Breast epithelium (tissue), 4 donors: Measurements from ENCODE around the gene NLRP1. TPM values are rescaled to one million over a fixed set of nuclear protein-coding genes. Genes with fewer than 3 reads are reported as not detected.

Experiments used
- DNase-seq, 2 donors: peaks; one replicate each; pipeline ENCODE4 v3.0.0-alpha.2; 2019; ENCODE audit warnings: low spot score in 2 of 2
- H3K27ac ChIP-seq, 2 donors: fragments of 200-600 bp; sonication (generic) in 1 of 2; one replicate each; pipeline ENCODE4 v1.5.1; 2016 to 2019; ENCODE audit warnings: mild to moderate bottlenecking in 1 of 2
- H3K27me3 ChIP-seq, 2 donors: fragments of 200-600 bp; sonication (generic) in 1 of 2; one replicate each; pipeline versions ENCODE4 v1.5.1 to v1.6.0; 2017 to 2019; ENCODE audit warnings: control low read depth in 1 of 2, mild to moderate bottlenecking in 1 of 2
- H3K36me3 ChIP-seq: fragments of 200-600 bp; one replicate; pipeline ENCODE4 v1.5.1; 2019
- H3K4me1 ChIP-seq, 2 donors: fragments of 200-600 bp; sonication (generic); one replicate each; pipeline ENCODE4 v1.5.1; 2016 to 2019; ENCODE audit warnings: control low read depth in 1 of 2
- H3K4me3 ChIP-seq, 3 donors: fragments of 200-600 bp; sonication (generic); 1 replicate in 2 of 3; 2 replicates in 1 of 3; pipeline ENCODE4 v1.5.1; 2016 to 2019; ENCODE audit warnings: mild to moderate bottlenecking in 3 of 3, moderate library complexity in 2 of 3
- H3K9me3 ChIP-seq, 2 donors: fragments of 200-600 bp; sonication (generic) in 1 of 2; one replicate each; pipeline ENCODE4 v1.5.1; 2016 to 2019; ENCODE audit warnings: control low read depth in 1 of 2
- CTCF ChIP-seq, 3 donors: fragments of 450-650 bp; IDR thresholded peaks; one replicate each; pipeline ENCODE4 v1.5.1; 2016 to 2017; ENCODE audit warnings: antibody characterized with exemption in 3 of 3, mild to moderate bottlenecking in 3 of 3, moderate library complexity in 3 of 3
- POLR2A ChIP-seq: fragments of 450-650 bp; IDR thresholded peaks from one replicate; pipeline ENCODE4 v1.6.1; 2016; ENCODE audit warnings: antibody characterized with exemption, mild to moderate bottlenecking, moderate library complexity
- POLR2AphosphoS5 ChIP-seq, 3 donors: sonication (generic); formaldehyde crosslinking; IDR thresholded peaks; one replicate each; pipeline ENCODE4 v1.6.1; 2017; ENCODE audit warnings: antibody characterized with exemption in 3 of 3
- intact Hi-C: fragments of 100-400 bp; cut with DNase I; formaldehyde crosslinking; loops from one replicate; pipeline ENCODE4 v1.15.1; 2023; ENCODE audit warnings: low total_unique reads
- total RNA-seq, 3 donors: library from RNA; depleted of rRNA; stranded (reverse); fragments of >200 nt; gene quantifications; one replicate each; pipeline ENCODE4 v1.1.0, GENCODE V29; 2016

The NLRP1 gene
- total RNA-seq, 3 donors from 2014 or later = 27.4 to 35.1 (median 29.6) TPM

GRCh38 chr17:5468075-5468473 lies 116.2 kb downstream of the NLRP1 start:
- Histone ChIP-seq H3K4me3 (peak overlapping the region; percentile 73 to 100 (median 98)), H3K9me3 (no peaks in the 10 kb centered on the region), H3K36me3 (no peaks in the 10 kb centered on the region), H3K27ac (no peak overlapping the region), H3K4me1 (peaks cover 0 to 5% of the 10 kb centered on the region in 2 donors), H3K27me3 (no peaks in the 10 kb centered on the region)
- no peak for TF ChIP-seq CTCF (IDR thresholded peaks at IDR 0.05)
- no peak for DNase-seq
- intact Hi-C loops = no loop called here

- intact Hi-C loops = no loop called here
- Histone ChIP-seq H3K9me3 (no peaks in the 10 kb centered on the region), H3K4me3 (peak overlapping the region; percentile 73 to 100 (median 98)), H3K27me3 (no peaks in the 10 kb centered on the region), H3K27ac (no peak overlapping the region), H3K4me1 (peaks cover 0 to 5% of the 10 kb centered on the region in 2 donors), H3K36me3 (no peaks in the 10 kb centered on the region)
- DNase-seq = no peak
- no peak for TF ChIP-seq POLR2AphosphoS5 (IDR thresholded peaks at IDR 0.05)
- TF ChIP-seq POLR2A = no peak
- no peak for TF ChIP-seq CTCF (IDR thresholded peaks at IDR 0.05)
Observed at GRCh38 chr17:5467416-5467815, 116.9 kb downstream of the NLRP1 start.

- intact Hi-C loops = no loop called here
- no peaks in the 10 kb centered on the region for H3K9me3 ChIP-seq
- H3K27me3 ChIP-seq = no peaks in the 10 kb centered on the region
- H3K4me3 ChIP-seq = no peak overlapping the region
- no peak for DNase-seq
- no peak overlapping the region for H3K27ac ChIP-seq
- no peaks in the 10 kb centered on the region for H3K36me3 ChIP-seq
- H3K4me1 ChIP-seq = peaks cover 0 to 5% of the 10 kb centered on the region in 2 donors
- TF ChIP-seq CTCF (IDR thresholded peaks at IDR 0.05) (no peak), POLR2AphosphoS5 (IDR thresholded peaks at IDR 0.05) (no peak), POLR2A (no peak)
Observed at GRCh38 chr17:5466295-5466694, 118.0 kb downstream of the NLRP1 start.

- intact Hi-C loops = no loop called here
- Histone ChIP-seq H3K4me3 (no peak overlapping the region), H3K4me1 (peaks cover 0 to 5% of the 10 kb centered on the region in 2 donors), H3K36me3 (no peaks in the 10 kb centered on the region), H3K27me3 (no peaks in the 10 kb centered on the region), H3K27ac (no peak overlapping the region), H3K9me3 (no peaks in the 10 kb centered on the region)
- no peak for DNase-seq
- TF ChIP-seq POLR2AphosphoS5 (IDR thresholded peaks at IDR 0.05) = no peak
- TF ChIP-seq CTCF (IDR thresholded peaks at IDR 0.05) = no peak
- TF ChIP-seq POLR2A = no peak
Observed at GRCh38 chr17:5464717-5465507, 119.4 kb downstream of the NLRP1 start.

Other genes with a start within 250 kb of the NLRP1 start
- gene NUP88, start 164.8 kb downstream of the NLRP1 start, total RNA-seq = 100 to 1,000 TPM in 2 of 3 donors, 10 to 100 TPM in 1; 52.8 to 139 (median 102) TPM
- gene RPAIN, start 164.3 kb downstream of the NLRP1 start, total RNA-seq = 10 to 100 TPM; 38.4 to 52.1 (median 50.8) TPM
- 100 to 1,000 TPM in 1 of 3 donors, 10 to 100 TPM in 2; 59.0 to 109 (median 88.8) TPM for gene C1QBP, start 145.4 kb downstream of the NLRP1 start, total RNA-seq
- 10 to 100 TPM; 10.1 to 14.4 (median 13.8) TPM for gene DHX33, start 115.5 kb downstream of the NLRP1 start, total RNA-seq
- 10 to 100 TPM; 27.2 to 50.1 (median 41.6) TPM for gene DERL2, start 98.3 kb downstream of the NLRP1 start, total RNA-seq
- gene MIS12, start 97.9 kb downstream of the NLRP1 start, total RNA-seq = 10 to 100 TPM; 12.3 to 16.5 (median 14.1) TPM